ENCODE results near the gene A1BG.
A peak's percentile ranks its signal among the peaks of the same experiment; 100 is the strongest.

Gene A1BG

GRCh38 chr19:58394821-58395219 lies 41.5 kb upstream of the A1BG start:
- no peak for DNase-seq (ENCODE audit: low read depth)
- TF ChIP-seq CTCF (IDR thresholded peaks at IDR 0.05; ENCODE audit: low read depth, low read length, missing control alignments), result no peak

DNA sequence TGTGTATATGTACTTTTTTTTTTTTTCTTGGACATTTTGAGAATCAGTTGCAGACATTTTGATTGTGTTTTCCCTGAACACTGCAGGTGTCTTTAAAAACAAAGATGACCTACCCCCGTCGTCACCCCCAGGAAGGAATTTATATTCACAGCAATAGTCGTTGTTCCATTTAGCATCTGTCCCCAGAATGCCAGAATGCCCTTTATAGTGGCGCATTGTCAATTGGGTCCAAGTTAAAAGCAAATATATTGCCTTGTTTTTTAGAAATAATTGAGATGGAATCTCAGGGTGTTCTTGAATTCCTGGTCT lies 40.4 kb upstream of the A1BG start:
- H3K4me3 ChIP-seq (ENCODE audit: low read depth, low read length), result no peak overlapping the region
- DNase-seq (ENCODE audit: low read depth), result no peak
- TF ChIP-seq CTCF (IDR thresholded peaks at IDR 0.05; ENCODE audit: low read depth, low read length, missing control alignments), result no peak

More at GRCh38 chr19:58394821-58395219, 41.5 kb upstream of the A1BG start:
- H3K4me3 ChIP-seq (ENCODE audit: low read depth, low read length), result no peak overlapping the region

DNA sequence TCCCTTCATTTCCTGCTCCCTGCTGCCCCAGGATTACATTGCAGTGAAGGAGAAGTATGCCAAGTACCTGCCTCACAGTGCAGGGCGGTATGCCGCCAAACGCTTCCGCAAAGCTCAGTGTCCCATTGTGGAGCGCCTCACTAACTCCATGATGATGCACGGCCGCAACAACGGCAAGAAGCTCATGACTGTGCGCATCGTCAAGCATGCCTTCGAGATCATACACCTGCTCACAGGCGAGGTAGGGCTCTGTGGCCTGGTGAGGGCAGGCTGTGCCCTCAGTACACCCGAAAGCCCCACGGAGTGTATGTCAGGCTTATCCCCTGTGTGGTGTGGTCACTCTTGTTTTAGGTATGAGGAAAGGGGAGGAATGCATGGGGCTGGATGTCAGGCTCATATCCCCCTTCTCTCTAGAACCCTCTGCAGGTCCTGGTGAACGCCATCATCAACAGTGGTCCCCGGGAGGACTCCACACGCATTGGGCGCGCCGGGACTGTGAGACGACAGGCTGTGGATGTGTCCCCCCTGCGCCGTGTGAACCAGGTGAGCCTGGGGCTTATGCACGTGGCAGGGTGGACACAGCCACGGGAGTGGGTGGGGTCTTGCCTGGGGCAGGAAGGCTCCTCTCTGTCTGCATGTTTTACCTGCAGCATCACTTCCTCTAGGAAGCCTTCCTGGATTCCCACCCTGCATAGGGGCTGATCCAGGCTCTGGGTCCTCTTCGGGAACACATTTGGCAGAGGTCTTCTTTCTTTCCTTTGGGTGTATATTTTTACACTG lies 39.8 kb upstream of the A1BG start:
- H3K4me3 ChIP-seq (ENCODE audit: low read depth, low read length), result no peak overlapping the region
- no peak for DNase-seq (ENCODE audit: low read depth)
- TF ChIP-seq CTCF (IDR thresholded peaks at IDR 0.05; ENCODE audit: low read depth, low read length, missing control alignments), result no peak

DNA sequence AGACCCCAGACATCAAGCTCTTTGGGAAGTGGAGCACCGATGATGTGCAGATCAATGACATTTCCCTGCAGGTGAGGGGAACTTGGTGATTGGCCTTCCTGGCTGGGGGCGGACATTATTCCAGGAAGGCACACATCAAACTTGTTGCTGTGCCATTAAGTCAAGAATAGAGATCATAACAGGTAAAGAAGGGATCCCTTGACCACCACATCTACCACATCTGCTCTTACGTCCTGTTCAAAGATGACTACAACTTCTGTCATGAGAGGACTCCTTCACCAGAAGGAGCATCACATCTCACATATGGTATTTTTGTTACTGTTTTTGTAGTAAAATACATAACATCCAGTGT lies 34.9 kb upstream of the A1BG start:
- no peak for TF ChIP-seq CTCF (IDR thresholded peaks at IDR 0.05; ENCODE audit: low read depth, low read length, missing control alignments)
- DNase-seq (ENCODE audit: low read depth), result no peak
- peak overlapping the region; percentile 88 for H3K4me3 ChIP-seq (ENCODE audit: low read depth, low read length)

DNA sequence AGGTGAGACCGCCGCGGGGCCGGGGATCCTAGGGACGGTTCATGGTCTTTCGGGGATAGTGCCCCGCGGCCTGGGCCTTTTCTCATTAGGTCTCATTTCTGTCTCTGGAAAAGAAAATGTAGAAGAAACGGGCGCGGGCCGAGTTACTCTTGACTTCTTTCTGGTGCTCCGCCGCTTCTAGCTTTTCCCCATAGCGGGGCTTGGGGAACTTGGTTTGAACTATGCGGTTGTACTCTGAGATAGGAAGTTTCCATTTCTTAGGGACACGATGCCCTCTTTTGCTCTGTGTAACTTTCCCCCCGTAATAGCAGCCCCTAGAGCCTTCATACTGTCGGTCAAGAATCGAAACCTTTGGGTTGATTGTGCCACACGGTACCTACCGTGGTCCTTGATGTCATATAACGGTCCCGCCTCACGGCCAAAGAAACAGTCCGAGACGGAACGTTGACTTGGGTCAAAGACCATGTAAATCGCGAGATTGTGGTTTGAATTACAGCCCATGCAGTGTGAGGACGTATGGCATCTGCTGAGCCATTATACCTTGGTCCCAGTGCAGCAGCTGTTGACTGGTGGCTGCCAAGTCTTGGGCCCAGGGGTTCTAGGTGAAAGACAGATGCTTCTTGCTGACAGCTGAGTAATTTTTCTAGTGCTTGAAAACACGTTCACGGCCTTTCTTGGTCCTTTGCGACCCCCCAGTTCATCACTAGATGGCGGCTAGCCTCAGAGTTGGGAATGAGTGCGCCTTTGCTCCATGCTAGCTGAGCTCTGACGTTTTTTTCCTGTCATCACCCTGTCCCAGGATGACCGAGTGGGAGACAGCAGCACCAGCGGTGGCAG lies 34.3 kb upstream of the A1BG start:
- no peak for TF ChIP-seq CTCF (IDR thresholded peaks at IDR 0.05; ENCODE audit: low read depth, low read length, missing control alignments)
- DNase-seq (ENCODE audit: low read depth), result no peak
- peak overlapping the region; percentile 88 for H3K4me3 ChIP-seq (ENCODE audit: low read depth, low read length)

DNA sequence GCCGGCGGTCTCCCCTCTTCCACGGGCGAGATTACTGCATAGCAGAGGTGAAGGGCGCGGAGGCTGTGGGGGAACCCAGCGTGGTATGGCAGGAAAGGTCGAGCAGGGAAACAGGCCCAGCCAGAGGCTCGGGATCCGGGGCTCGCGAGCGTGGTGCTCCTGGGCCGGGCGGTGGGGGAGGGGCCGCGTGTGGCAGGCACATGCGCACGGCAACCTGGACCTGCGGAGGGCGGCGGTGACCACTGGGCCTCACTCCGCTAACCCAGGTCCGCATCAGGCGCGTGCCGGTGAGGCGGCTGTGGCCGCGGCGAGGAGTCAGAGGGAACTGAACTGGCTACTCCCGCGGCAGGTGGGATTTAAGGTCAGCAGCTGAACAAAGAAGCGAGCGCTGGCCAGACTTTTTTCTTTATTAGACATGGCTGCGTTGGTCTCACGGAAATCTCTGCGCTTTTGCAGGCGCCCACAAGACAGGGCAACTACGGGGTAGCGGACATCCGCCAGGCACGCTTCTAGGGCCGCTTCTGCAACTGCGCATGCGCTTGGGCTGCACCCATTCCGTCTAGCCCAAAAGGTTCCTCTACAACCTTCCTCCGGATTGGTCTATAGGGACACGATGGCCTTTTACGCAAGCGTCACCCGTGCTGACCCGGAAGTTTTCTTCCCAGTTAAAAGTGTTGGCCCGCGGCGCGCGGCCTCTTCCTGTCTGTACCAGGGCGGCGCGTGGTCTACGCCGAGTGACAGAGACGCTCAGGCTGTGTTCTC lies 33.5 kb upstream of the A1BG start, which contains the start of gene RPS5:
Gene RPS5 (plus strand): TSS at position 694 of the 762 bp plus-strand sequence. CDS start 869 bp downstream, outside the sequence.
- no peak for TF ChIP-seq CTCF (IDR thresholded peaks at IDR 0.05; ENCODE audit: low read depth, low read length, missing control alignments)
- peak within 1 kb of the TSS; percentile 88 for H3K4me3 ChIP-seq (ENCODE audit: low read depth, low read length)
- peak; percentile 99 for DNase-seq (ENCODE audit: low read depth)
